ENCODE data around the gene BICD1.

DNA sequence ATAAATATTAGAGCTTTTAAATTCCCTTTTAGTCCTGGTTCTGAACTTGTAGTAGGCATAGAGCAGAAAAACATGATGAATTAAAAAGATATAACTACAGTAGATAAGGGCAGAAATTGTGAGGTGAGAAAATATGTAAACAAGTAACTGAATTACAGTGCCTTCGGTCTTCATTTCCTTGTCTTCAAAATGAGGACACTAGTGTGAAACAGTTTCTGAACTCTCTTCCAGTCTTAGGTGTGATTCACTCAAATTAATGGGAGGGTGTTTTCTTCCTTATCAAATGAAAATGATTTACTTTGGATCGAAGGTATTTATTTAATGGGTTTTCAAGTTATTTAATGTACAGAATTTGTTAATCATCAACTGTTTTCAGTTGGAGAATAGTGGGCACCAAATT is 294.2 kb downstream of the BICD1 start:
- TF ChIP-seq, protein P1, sequence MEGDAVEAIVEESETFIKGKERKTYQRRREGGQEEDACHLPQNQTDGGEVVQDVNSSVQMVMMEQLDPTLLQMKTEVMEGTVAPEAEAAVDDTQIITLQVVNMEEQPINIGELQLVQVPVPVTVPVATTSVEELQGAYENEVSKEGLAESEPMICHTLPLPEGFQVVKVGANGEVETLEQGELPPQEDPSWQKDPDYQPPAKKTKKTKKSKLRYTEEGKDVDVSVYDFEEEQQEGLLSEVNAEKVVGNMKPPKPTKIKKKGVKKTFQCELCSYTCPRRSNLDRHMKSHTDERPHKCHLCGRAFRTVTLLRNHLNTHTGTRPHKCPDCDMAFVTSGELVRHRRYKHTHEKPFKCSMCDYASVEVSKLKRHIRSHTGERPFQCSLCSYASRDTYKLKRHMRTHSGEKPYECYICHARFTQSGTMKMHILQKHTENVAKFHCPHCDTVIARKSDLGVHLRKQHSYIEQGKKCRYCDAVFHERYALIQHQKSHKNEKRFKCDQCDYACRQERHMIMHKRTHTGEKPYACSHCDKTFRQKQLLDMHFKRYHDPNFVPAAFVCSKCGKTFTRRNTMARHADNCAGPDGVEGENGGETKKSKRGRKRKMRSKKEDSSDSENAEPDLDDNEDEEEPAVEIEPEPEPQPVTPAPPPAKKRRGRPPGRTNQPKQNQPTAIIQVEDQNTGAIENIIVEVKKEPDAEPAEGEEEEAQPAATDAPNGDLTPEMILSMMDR (conservative IDR thresholded peaks at IDR 0.05; ENCODE audit: low read depth, low read length) = no peak
- TF ChIP-seq EZH2 (IDR thresholded peaks at IDR 0.05; ENCODE audit: low read length, unreplicated experiment) = no peak
